Measurements from ENCODE around the gene GTF2F1.
"Not testable (repeated sequence)": the region's sequence is repeated elsewhere in the genome, so short reads cannot be mapped to it uniquely, and the experiment has no call there.

The GTF2F1 gene

DNA sequence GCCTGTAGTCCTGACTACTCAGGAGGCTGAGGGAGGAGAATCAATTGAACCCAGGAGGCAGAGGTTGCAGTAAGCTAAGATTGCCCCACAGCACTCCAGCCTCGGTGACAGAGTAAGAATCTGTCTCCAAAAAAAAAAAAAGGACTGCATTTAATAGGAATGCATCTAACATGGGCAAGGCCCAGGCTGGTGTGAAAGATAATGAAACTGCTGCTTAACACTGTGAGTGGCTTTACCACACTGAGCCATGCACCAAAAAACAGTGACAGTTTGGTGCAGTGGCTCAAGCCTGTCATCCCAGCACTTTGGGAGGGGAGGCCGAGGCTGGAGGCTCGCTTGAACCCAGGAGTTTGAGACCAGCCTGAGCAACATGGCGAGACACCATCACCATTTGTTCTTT is 8.6 kb downstream of the GTF2F1 start:
- DNase-seq (ENCODE audit: low spot score), result no peak

DNA sequence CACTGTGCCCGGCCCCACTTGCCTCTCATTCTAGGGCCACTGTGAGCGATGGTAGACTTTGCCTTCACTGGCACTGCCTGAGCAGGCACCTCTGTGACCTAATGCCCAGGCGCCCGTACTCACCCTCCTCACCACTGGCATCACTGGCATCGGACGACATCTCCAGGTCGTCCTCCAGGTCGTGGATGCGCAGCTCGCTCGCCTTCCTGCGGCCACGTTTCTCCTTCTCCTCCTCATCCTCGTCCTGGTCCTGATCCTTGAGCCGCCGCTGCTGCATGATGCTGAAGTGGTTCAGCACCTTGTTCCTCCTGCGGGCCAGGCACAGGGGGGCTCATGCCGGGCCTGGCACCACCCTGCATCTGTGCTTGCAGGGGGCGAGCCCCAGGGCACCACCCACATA is 9.8 kb downstream of the GTF2F1 start:
- DNase-seq (ENCODE audit: low spot score), result no peak

DNA sequence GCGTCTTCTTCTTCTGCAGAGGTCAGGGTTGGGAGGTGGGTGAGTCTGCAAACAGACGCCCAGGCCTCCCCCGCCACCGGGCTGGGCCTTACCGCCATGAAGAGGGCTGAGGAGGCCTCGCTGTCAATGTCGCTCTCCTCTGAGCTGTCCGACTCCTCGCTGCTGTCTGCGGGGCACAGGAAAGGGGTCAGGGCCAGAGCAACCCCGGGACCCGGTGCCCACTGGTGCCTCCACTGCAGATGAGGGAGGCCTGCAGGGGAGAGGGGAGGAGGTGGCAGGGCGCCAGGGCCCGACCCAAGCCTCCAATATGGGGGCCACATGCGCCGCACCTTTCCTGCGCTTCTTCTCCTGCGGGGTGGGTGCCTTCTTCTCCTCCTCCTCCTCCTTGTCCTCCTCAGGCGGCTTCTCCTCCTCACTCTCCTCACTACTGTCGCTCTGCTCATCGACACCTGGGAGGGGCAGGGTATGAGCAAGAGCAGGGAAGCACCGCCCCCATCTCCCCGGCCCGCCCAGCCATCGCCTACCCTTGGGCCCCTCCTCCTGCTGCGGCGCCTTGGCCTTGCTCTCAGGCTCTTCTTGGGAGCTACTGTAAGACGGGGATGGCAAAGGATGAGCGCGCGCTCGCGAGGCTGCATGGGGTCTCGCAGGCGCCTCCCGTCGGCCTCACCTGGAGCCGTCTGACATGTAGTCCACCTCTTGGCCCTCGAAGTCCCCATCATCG is 11.8 kb downstream of the GTF2F1 start:
- no peak for DNase-seq (ENCODE audit: low spot score)

DNA sequence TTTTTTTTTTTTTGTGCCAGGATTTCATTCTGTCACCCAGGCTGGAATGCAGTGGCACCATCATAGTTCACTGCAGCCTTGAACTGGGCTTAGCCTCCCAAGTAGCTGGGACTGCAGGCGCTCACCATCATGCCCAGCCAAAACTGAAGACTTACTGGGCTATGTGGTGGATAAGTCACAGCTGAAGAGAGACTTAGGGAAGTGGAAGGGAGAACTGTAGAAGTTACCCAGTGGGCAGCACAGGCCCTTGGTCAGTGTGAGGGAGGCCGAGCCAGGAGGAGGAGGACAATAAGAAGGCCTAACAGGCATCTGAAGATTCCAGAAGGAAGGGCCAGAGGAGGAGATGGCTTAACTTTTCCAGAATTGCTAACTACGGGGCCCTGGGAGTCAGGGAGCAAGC is 13.2 kb downstream of the GTF2F1 start:
- no peak for DNase-seq (ENCODE audit: low spot score)

DNA sequence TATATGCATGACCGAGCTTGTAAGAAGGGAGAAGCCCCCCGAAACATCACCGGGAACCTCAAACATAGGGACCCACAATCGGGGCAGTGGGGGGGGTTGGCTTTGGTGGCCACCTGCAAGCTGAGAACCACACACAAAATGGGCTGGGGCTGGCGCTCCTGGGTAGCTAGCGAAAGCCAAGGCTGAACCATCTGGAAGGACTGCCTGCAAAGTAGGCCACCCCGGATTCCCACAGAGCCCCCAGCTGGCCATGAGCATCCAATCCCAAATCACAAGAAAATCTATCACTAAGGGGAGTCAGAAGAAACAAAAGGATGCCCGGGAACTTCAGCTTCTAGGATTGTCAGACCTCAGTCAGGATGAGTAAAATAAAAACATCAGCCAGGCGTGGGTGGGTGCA is 14.5 kb downstream of the GTF2F1 start:
- DNase-seq (ENCODE audit: low spot score), result no peak

DNA sequence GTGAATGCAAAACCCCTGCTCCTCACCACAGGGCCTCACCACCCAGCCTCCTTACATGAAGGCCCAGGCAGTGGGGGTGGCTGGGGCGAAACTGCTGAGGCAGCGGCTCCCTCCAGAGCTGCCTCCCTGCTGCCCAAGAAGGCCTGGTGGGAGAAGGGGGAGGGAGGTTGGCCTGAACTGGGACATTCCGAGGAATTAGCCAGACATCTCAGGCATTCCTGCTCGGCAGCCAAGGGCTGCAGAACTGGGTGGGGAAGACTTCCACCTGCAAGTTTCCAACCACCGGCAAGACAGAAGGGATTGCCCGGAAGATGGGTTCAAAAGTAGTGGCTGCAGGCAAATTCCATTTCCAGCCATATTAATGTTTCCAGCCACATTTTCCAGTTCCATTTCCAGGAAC is 14.9 kb downstream of the GTF2F1 start:
- no peak for DNase-seq (ENCODE audit: low spot score)

DNA sequence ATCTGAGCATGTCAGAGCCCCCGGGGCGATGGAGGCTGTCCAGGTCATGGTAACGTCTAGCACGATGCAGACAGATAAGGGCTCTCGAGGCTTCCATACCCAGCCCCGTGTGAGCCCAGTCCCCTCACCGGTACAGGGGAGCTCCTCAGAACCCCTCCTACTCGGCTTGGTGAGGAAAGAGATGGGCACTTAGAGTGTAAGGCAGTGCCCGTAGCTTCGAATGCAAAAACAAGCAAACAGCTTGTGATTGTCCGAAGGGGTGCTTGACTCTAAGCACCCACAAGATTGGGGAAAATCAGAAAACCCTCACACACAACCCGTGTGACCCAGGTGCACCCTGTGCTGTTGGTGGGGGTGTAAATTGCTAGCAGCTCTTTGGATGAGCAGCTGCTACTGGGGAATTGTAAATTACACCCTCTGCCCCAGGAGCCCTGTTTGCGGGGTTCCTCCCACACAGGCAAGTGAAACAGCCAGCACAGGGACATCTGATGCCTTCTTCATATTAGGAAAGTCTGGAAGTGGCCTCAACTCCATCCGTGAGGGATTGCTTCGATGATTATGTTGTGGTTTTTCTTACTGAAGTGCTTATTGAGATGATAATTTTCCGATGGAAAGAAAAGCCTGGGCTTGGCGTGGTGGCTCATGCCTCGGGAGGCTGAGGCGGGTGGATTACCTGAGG is 16.3 kb downstream of the GTF2F1 start:
- DNase-seq (ENCODE audit: low spot score), result no peak

DNA sequence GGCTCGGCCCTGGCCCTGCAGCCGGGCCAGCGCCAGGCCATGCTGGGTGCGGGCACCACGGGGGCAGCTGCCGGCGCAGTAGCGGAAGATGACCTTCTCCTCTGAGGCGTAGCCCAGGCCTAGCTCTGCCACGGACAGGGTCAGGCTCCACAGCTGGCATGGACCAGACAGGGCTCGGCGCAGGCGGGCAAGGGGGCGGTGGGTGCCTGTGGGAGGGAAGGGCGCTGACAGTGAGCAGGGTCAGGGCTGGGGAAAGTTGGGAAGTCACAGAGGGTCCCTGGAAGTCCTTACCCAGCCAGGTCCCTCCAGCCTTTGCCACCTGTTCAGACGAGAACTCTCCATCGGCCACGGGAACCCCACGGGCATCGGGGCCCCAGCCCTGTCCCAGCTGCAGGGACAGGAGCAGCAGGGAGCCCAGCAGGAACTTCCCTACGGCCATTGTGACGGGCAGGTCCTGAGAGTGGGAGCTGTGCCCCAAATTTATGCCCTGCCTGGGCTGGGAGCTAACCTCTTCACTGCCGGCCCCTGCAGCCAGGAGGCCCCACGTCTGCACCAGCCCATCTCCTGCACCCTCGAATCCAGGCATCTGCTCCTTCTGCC is 17.5 kb downstream of the GTF2F1 start, which contains the start of gene PSPN:
Gene PSPN, minus strand, starts transcription at position 523 of the 600 bp plus-strand sequence. Its CDS starts 84 bp downstream, at position 439.
- no peak for DNase-seq (ENCODE audit: low spot score)

DNA sequence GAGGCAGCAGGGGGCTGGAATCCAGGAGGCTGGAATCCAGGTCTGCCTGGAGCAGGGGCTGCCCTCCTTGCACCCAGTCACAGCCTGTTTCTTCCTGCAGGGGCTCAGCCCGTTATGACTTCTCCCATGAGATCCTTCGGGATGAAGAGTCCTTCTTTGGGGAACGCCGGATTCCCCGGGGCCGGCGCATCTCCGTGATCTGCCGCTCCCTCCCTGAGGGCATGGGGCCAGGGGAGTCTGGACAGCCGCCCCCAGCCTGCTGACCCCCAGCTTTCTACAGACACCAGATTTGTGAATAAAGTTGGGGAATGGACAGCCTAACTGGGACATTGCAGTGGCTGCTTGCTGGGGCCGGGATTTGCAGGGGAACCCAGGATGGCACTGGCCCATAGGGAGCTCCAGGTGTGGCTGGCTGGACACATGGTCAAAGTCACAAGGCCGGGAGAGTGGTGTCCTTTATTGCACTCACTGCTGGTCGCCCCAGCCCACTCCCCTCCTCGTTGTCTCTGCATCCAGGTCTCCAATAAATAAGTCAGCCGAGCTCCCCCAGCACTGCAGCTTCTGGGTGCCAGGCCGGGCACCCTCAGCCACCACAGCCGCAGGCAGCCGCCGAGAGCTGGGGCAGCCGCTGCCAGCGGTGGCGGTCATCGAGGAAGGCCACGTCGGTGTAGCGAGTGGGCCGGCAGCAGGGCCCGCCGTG is 18.1 kb downstream of the GTF2F1 start:
- DNase-seq (ENCODE audit: low spot score), result no peak

DNA sequence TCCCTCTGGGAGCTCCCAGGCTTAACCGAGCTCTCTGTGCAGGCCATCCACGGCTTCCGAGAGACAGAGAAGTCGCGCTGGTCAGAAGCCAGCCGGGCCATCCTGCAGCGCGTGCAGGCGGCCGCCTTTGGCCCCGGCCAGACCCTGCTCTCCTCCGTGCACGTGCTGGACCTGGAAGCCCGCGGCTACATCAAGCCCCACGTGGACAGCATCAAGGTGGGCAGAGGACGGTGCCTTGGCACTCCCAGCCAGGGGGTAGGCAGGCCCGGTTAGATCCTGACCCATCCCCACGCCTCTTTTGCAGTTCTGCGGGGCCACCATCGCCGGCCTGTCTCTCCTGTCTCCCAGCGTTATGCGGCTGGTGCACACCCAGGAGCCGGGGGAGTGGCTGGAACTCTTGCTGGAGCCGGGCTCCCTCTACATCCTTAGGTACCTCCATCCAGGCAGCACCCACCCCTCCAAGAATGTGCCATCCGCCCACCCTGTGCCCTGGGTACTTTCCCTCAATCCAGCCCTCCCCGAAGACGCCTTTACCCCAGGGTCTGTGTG is 18.7 kb downstream of the GTF2F1 start:
- DNase-seq (ENCODE audit: low spot score), result no peak

DNA sequence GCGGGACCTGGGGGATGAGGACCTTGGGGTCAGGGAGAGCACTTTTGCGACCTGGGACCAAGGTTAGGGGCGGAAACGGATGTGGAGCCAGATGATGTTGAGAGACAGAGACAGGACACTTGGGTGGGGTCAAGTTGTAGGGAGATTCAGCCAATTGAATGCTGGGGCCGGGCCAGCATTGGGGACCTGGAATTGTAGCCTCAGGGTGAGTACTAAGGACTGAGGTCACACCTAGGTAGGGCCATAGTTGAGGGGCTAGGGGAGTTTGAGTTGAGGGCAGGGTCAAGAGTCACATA is 19.2 kb downstream of the GTF2F1 start:
- no peak for DNase-seq (ENCODE audit: low spot score)

DNA sequence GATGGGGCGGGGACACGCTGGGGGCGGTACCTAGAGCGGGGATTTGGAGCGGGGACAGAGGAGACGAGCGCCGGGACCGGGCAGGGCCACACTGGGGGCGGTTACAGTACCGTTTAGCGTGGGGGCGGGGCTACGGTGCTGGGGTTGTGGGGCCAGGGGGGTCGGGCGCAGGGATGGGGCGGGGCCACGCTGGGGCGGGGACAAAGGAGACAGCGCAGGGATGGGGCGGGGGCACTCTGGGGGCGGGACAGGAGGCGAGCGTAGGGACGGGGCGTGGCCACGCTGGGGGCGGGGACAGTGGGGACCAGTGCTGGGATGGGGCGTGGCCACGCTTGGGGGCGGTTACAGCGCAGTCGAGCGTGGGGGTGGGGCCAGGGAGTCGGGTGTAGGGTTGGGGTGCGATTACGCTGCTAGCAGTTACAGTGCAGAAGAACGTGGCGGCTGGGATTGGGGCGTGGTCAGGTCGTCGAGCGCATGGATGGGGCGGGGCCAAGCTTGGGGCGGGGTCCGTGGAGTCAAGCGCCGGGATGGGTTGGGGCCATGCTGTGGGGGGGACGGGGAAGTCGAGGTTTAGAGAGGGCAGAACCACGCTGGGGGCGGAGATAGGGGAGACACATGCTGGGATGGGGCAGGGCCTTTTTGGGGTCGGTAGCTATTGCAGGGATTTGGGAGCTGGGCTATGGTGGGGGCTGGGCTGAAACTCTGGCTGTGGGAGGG is 19.7 kb downstream of the GTF2F1 start:
- peak; percentile 92 for DNase-seq (ENCODE audit: low spot score)

DNA sequence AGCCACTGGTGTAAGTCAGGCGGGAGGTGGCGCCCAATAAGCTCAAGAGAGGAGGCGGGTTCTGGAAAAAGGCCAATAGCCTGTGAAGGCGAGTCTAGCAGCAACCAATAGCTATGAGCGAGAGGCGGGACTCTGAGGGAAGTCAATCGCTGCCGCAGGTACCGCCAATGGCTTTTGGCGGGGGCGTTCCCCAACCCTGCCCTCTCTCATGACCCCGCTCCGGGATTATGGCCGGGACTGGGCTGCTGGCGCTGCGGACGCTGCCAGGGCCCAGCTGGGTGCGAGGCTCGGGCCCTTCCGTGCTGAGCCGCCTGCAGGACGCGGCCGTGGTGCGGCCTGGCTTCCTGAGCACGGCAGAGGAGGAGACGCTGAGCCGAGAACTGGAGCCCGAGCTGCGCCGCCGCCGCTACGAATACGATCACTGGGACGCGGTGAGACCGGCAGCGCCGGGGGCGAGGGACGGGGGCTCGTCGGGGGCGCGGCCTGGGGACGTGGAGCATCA is 20.3 kb downstream of the GTF2F1 start, which contains the start of gene ALKBH7:
Gene ALKBH7, plus strand, starts transcription at position 201 of the 502 bp plus-strand sequence. Its CDS starts 27 bp downstream, at position 228.
- DNase-seq (ENCODE audit: low spot score), result peak; percentile 93

DNA sequence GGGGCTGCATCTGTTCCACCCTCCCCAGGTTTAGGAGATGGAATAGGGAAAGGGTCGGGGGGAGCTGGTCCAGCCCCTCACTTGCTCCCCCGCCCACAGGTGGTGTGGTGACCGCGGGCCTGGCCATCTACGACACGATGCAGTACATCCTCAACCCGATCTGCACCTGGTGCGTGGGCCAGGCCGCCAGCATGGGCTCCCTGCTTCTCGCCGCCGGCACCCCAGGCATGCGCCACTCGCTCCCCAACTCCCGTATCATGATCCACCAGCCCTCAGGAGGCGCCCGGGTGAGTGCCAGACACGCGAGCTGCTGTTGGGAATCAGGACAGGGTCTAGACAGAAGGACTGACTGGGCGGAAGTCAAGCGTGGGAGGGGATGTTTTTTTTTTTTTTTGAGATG is 28.6 kb downstream of the GTF2F1 start:
- DNase-seq (ENCODE audit: low spot score), result no peak

DNA sequence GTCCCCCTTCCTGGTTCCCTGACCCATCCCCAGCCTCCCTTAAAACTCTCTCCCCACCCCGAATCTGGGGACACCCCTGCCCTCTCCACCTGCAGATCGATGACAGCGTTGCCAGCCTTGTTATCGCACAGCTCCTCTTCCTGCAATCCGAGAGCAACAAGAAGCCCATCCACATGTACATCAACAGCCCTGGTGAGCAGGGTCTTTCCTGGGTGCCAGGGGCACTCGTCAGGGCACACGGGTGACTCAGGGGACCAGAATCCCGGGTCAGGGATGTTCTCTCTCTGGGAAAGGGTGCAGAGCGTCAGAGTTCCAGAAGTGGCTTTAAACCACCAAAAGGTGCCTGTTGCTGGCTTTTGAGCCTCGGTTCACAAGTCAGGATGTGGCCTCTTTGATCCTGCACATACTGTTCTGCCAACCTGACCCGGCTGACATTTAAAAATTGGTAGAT is 30.6 kb downstream of the GTF2F1 start:
- DNase-seq (ENCODE audit: low spot score), result no peak

DNA sequence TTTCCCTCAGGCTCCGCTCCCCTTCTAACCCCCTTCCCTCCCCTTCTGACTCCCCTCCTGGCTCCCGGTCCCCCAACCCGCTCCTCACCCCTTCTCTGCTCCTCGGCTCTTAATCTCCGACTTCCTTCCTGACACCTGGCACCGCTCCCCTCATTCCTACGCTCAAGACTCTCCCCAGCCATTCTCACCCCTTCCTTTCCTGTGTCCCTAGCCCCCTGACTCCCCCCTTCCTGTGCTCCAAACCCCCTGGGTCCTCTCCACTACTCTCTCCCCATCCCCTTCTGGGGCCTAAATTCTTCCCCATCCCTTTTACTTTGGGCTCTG is 31.0 kb downstream of the GTF2F1 start:
- no peak for DNase-seq (ENCODE audit: low spot score)

DNA sequence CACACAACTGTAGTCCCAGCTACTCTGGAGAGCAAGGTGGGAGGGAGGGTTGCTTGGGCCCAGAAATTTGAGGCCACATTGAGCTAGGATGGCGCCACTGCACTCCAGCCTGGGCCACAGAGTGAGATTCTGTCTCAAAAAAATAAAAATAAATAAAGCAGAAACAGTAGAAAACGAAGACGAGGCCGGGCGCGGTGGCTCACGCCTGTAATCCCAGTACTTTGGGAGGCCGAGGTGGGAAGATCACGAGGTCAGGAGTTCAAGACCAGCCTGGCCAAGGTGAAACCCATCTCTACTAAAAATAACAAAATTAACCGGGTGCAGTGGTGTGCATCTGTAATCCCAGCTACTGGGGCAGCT is 32.1 kb downstream of the GTF2F1 start:
- DNase-seq (ENCODE audit: low spot score), result not testable (repeated sequence)

DNA sequence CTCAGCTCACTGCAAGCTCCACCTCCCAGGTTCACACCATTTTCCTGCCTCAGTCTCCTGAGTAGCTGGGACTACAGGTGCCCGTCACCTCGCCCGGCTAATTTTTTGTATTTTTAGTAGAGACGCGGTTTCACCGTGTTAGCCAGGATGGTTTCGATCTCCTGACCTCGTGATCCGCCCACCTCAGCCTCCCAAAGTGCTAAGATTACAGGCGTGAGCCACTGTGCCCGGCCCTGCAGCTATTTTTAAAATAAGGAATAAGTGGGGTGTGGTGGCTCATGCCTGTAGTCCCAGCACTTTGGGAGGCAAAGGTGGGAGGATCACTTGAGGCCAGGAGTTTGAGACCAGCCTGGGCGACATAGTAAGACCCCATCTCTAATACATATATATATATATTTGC is 32.5 kb downstream of the GTF2F1 start:
- not testable (repeated sequence) for DNase-seq (ENCODE audit: low spot score)

DNA sequence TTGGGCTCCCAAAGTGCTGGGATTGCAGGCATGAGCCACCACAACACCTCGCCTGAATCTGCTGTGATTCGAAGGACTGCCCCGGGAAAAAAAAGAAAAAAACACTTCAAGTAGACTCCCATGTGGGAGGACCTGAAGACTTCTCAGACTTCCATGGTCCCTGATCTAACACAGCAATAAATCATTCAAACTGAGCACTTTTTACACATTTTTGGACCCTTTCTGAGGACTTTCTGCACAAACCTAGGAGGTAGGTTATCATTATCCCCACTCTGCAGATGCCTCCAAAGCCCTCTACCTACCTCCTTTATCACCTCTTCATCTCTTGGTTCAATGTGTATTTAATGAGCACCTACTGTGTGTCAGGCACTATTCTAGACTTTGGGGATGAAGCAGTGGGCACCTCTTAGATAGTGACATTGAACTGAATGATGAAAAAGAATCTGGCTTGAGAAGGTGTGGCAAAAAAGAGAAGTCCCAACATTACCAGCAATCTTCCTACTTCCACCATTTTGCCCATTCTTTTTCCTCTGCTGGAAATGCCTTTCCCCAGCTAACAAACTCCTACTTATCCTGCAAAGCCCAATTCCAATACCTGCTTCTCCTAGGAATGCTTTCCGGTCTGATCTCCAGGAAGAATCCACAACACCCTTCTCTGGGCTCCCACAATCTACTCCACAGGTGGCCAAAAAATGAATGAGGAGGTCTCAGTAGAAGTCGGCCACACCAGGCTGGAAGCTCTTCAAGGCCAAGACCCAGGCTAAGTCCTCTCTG is 33.2 kb downstream of the GTF2F1 start:
- no peak for DNase-seq (ENCODE audit: low spot score)

DNA sequence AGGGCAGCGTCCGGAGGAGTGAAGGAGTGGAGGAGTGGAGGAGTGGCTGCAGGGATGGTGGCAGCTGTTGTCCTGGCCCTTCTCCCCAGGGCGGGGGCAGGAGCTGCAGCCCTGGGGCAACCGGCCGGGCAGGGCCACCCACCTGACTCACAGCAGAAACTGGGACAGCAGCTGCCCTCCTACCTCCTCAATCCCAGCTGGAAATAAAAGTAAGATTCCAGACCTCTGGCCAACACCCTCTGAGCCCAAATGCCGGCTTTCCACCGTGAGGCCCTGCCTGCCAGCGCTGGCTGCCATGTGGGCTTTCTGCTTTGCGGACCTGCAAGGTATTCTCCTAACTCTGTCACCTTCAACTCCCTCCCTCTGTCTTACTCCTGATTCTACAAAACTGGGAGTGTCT is 35.0 kb downstream of the GTF2F1 start:
- DNase-seq (ENCODE audit: low spot score), result no peak

DNA sequence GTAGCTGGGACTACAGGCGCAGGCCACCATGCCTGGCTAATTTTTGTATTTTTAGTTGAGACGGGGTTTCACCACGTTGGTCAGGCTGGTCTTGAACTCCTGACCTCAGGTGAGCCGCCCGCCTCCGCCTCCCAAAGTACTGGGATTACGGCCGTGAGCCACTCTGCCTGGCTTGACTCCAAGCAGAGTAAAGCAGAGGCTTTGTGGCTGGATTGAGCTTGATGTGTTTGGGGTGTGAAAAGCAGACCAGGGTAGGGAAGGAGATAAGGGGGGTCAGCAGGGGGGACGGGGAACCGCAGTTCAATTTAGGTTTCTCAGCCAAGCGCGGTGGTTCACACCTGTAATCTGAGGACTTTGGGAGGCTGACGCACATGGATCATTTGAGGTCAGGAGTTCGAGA is 35.8 kb downstream of the GTF2F1 start:
- no peak for DNase-seq (ENCODE audit: low spot score)

Data from COLO829 (cell line).